NCI-H748 treated with DMSO at 0.1 percent for 48 hours (cell line): ENCODE results near the gene DTYMK.
"Not testable (repeated sequence)": the region's sequence is repeated elsewhere in the genome, so short reads cannot be mapped to it uniquely, and the experiment has no call there.

Experiments
- DNase-seq: peaks from one replicate; lab custom pipeline; 2025; lab: John Stamatoyannopoulos, UW

The DTYMK gene

GRCh38 chr2:241671457-241672240, 15.0 kb downstream of the DTYMK start:
- DNase-seq: no peak

- no peak for DNase-seq
Measured at GRCh38 chr2:241670333-241671110, 16.1 kb downstream of the DTYMK start.

GRCh38 chr2:241668839-241669238, 17.8 kb downstream of the DTYMK start:
- no peak for DNase-seq

- no peak for DNase-seq
Measured at GRCh38 chr2:241668354-241668753, 18.3 kb downstream of the DTYMK start.

- no peak for DNase-seq
Measured at GRCh38 chr2:241666627-241667400, 19.8 kb downstream of the DTYMK start.

- no peak for DNase-seq
Measured at GRCh38 chr2:241665731-241666440, 20.7 kb downstream of the DTYMK start.

- DNase-seq: not testable (repeated sequence)
Measured at GRCh38 chr2:241662731-241663130, 23.9 kb downstream of the DTYMK start.

- no peak for DNase-seq
Measured at GRCh38 chr2:241660593-241661213, 25.9 kb downstream of the DTYMK start.

- DNase-seq: no peak
Measured at GRCh38 chr2:241659150-241659739, 27.4 kb downstream of the DTYMK start.

GRCh38 chr2:241658296-241658695, 28.3 kb downstream of the DTYMK start:
- DNase-seq: no peak

- no peak for DNase-seq
Measured at GRCh38 chr2:241657786-241658254, 28.8 kb downstream of the DTYMK start.

GRCh38 chr2:241656190-241656741, 30.3 kb downstream of the DTYMK start:
- no peak for DNase-seq

GRCh38 chr2:241655516-241656189, 31.0 kb downstream of the DTYMK start:
- no peak for DNase-seq

GRCh38 chr2:241654551-241654950, 32.1 kb downstream of the DTYMK start:
- DNase-seq: no peak

- DNase-seq: no peak
Measured at GRCh38 chr2:241653210-241653750, 33.3 kb downstream of the DTYMK start.

- no peak for DNase-seq
Measured at GRCh38 chr2:241652722-241653121, 33.9 kb downstream of the DTYMK start.

GRCh38 chr2:241652142-241652541, 34.5 kb downstream of the DTYMK start:
- no peak for DNase-seq

- no peak for DNase-seq
Measured at GRCh38 chr2:241649927-241650326, 36.7 kb downstream of the DTYMK start.

GRCh38 chr2:241649404-241649803, 37.2 kb downstream of the DTYMK start:
- DNase-seq: no peak

GRCh38 chr2:241648453-241648852, 38.2 kb downstream of the DTYMK start:
- no peak for DNase-seq
